HL-60 (cell line): ENCODE results near the gene KIF7.

Source experiments
- DNase-seq, 2 experiments: peaks; one replicate each; pipeline ENCODE4 v3.0.0-alpha.2; 2010 to 2020; ENCODE audit warnings: low read depth in 1 of 2, low spot score in 1 of 2
- H3K27ac ChIP-seq: fragments of 250-450 bp; sonication (Bioruptor Pico); replicated peaks from 2 replicates; pipeline ENCODE4 v1.5.1; 2020; ENCODE audit warnings: mild to moderate bottlenecking, moderate library complexity
- H3K27me3 ChIP-seq: fragments of 250-450 bp; sonication (Bioruptor Pico); 2 replicates; pipeline ENCODE4 v1.5.1; 2021; ENCODE audit warnings: mild to moderate bottlenecking, moderate library complexity; ENCODE audit not compliant: insufficient read depth, poor library complexity, severe bottlenecking
- H3K4me3 ChIP-seq: replicated peaks from 2 replicates; pipeline ENCODE4 v1.5.1; 2011; ENCODE audit warnings: mild to moderate bottlenecking, control low read depth, low read length; ENCODE audit not compliant: insufficient read depth
- GABPA ChIP-seq: IDR thresholded peaks from 2 replicates; pipeline ENCODE4 v1.6.1; 2012; ENCODE audit warnings: low read depth
- POLR2AphosphoS5 ChIP-seq: IDR thresholded peaks from 2 replicates; pipeline ENCODE4 v1.6.1; 2012; ENCODE audit warnings: low read depth
- SPI1 ChIP-seq: IDR thresholded peaks from 2 replicates; pipeline ENCODE4 v1.6.1; 2012; ENCODE audit warnings: low read depth, mild to moderate bottlenecking, borderline replicate concordance
- TF ChIP-seq, protein P1 (sequence below): IDR thresholded peaks from 2 replicates; pipeline ENCODE4 v1.6.1; 2012; ENCODE audit warnings: low read depth; ENCODE audit not compliant: insufficient replicate concordance
- TF ChIP-seq, protein P2 (sequence below): IDR thresholded peaks from one replicate; pipeline ENCODE4 v1.5.1; 2011; ENCODE audit warnings: low read length, control low read depth, inconsistent platforms; ENCODE audit not compliant: insufficient read depth

KIF7 gene

DNA sequence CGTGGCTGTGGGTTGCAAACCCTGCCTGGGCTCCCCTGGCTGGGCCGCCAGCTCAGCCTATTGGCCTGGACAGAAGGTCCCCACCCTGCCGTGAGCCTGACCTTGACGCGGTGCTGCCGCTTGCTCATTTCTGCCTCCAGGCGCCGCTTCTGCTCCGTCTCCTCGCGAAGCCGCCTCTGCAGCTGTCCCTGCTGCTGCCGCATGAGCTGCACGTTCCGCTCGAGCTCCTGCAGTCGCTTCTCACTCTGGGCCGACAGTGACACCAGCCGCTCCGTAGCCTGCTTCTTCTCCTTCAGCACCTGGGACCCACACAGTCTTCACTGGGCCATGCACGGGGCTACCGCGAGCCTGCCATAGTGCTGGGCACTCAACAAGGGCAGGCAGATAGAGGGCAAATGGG is 21.7 kb downstream of the KIF7 start:
- no peak for DNase-seq
- H3K4me3 ChIP-seq, result no peak overlapping the region
- TF ChIP-seq POLR2AphosphoS5 (no peak), SPI1 (no peak), GABPA (no peak)
- TF ChIP-seq, protein P1, sequence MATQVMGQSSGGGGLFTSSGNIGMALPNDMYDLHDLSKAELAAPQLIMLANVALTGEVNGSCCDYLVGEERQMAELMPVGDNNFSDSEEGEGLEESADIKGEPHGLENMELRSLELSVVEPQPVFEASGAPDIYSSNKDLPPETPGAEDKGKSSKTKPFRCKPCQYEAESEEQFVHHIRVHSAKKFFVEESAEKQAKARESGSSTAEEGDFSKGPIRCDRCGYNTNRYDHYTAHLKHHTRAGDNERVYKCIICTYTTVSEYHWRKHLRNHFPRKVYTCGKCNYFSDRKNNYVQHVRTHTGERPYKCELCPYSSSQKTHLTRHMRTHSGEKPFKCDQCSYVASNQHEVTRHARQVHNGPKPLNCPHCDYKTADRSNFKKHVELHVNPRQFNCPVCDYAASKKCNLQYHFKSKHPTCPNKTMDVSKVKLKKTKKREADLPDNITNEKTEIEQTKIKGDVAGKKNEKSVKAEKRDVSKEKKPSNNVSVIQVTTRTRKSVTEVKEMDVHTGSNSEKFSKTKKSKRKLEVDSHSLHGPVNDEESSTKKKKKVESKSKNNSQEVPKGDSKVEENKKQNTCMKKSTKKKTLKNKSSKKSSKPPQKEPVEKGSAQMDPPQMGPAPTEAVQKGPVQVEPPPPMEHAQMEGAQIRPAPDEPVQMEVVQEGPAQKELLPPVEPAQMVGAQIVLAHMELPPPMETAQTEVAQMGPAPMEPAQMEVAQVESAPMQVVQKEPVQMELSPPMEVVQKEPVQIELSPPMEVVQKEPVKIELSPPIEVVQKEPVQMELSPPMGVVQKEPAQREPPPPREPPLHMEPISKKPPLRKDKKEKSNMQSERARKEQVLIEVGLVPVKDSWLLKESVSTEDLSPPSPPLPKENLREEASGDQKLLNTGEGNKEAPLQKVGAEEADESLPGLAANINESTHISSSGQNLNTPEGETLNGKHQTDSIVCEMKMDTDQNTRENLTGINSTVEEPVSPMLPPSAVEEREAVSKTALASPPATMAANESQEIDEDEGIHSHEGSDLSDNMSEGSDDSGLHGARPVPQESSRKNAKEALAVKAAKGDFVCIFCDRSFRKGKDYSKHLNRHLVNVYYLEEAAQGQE, result no peak
- TF ChIP-seq, protein P2, sequence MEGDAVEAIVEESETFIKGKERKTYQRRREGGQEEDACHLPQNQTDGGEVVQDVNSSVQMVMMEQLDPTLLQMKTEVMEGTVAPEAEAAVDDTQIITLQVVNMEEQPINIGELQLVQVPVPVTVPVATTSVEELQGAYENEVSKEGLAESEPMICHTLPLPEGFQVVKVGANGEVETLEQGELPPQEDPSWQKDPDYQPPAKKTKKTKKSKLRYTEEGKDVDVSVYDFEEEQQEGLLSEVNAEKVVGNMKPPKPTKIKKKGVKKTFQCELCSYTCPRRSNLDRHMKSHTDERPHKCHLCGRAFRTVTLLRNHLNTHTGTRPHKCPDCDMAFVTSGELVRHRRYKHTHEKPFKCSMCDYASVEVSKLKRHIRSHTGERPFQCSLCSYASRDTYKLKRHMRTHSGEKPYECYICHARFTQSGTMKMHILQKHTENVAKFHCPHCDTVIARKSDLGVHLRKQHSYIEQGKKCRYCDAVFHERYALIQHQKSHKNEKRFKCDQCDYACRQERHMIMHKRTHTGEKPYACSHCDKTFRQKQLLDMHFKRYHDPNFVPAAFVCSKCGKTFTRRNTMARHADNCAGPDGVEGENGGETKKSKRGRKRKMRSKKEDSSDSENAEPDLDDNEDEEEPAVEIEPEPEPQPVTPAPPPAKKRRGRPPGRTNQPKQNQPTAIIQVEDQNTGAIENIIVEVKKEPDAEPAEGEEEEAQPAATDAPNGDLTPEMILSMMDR, result no peak

DNA sequence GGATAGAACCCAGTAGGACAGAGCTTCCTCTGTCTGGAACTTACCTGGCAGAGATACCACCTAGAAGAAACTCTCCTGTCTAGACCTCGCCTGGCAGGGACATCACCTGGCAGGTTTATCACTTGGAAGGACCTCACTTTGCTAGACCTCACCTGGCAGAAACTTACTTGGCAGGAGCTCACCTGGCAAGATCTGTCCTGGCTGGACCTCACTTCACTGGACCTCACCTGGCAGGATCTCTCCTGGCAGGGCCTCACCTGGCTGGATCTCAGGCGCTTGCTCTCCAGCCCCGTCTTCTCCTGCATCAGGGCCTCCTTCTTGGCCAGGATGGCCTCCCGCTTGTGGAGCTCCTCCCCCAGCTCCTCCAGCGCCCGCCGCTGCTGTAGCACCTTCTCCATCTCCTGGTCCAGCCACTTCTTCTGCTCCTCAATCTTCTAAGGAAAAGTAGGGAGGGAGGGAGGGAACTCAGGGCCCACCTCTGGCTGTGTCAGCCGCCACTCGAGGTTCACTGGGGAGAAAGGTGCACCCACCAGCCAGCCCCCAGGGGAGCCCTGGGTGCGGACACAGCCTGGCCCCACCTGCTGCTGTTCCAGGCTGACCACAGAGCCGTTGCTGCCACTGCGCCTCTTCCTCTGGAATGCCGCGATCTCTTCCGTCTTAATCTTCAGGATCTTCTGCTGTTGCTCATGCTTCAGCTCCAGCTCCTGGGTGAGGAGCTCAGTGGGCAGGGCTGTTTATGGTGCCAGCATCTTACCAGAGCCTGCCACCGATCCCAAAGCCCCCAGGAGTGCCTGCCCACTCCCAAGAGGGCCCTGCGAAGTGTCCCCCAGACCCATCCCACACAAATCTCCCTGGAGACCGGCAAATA is 22.5 kb downstream of the KIF7 start:
- no peak for DNase-seq
- TF ChIP-seq, protein P2, result no peak
- TF ChIP-seq POLR2AphosphoS5 (no peak), GABPA (no peak), SPI1 (no peak)
- TF ChIP-seq, protein P1, result no peak
- H3K27ac ChIP-seq, result no peak overlapping the region
- H3K27me3 ChIP-seq, result no peaks in the 10 kb centered on the region
- no peak overlapping the region for H3K4me3 ChIP-seq

More for the DNA sequence above, 21.7 kb downstream of the KIF7 start:
- H3K27ac ChIP-seq, result no peak overlapping the region
- H3K27me3 ChIP-seq, result no peaks in the 10 kb centered on the region

DNA sequence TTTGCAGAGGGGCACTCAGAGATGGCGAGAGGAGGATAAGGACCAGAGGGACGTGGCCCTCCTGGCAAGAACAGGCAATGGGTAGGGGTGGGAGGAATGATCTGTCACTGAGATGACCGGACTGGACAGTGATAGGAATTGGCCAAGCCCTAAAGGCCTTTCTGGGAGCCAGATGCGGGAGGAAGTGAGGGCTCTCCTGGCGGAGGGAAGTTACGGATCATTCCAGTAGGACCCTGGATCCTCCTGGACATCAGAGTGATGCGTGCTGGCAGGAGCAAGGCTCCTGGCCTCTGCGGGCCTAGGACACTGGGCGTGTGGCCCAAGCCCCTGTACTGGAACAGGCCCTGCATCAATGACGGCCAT is 23.4 kb downstream of the KIF7 start:
- Histone ChIP-seq H3K27me3 (no peaks in the 10 kb centered on the region), H3K27ac (no peak overlapping the region), H3K4me3 (no peak overlapping the region)
- TF ChIP-seq POLR2AphosphoS5 (no peak; the same call in 1 of the 2 replicates), SPI1 (no peak), GABPA (no peak)
- TF ChIP-seq, protein P1, result no peak
- TF ChIP-seq, protein P2, result no peak
- DNase-seq, result no peak
